A549 (cell line): ENCODE data around the gene OR4C15. TPM values are rescaled to one million over a fixed set of nuclear protein-coding genes. Genes with fewer than 3 reads are reported as not detected.

Experiments
- ATAC-seq, 2 experiments: fragments of 200-7000 bp in 1 of 2; fragments of >200 bp in 1 of 2; cut with Nextera tagmentation in 1 of 2; cut with Tn5 transposase in 1 of 2; 3 replicates each; pipeline versions ENCODE4 v1.8.0 to v1.9.1; 2018 to 2020; ENCODE audit warnings: mild to moderate bottlenecking in 1 of 2, moderate library complexity in 1 of 2
- CTCF ChIA-PET: fragments of 300-600 bp; sonication (Branson Sonifier 250); formaldehyde crosslinking; extraction: SDS; loops from one replicate; lab custom pipeline; 2021; ENCODE audit warnings: antibody characterized with exemption, inconsistent platforms; lab: Yijun Ruan, JAX
- POLR2A ChIA-PET: fragments of 350-600 bp; formaldehyde crosslinking; extraction: SDS; loops from one replicate; lab custom pipeline; 2021; ENCODE audit warnings: antibody characterized with exemption, inconsistent platforms; lab: Yijun Ruan, JAX
- DNase-seq, 2 experiments: peaks; one replicate each; pipeline versions ENCODE4 v3.0.0 to v3.0.0-alpha.2; 2011 to 2016; ENCODE audit warnings: low read depth in 1 of 2, low spot score in 1 of 2
- FAIRE-seq: peaks from 2 replicates; lab custom pipeline; 2011; peaks lifted over from hg19 to GRCh38; lab: Jason Lieb, UNC
- H3K27ac ChIP-seq, 2 experiments: fragments of >200 bp; sonication (Bioruptor Twin); formaldehyde crosslinking; 3 replicates each; pipeline ENCODE4 v1.5.1; 2016 to 2017
- H3K4me1 ChIP-seq: fragments of >200 bp; sonication (Bioruptor Twin); formaldehyde crosslinking; 3 replicates; pipeline ENCODE4 v1.6.1; 2016
- H3K4me2 ChIP-seq: fragments of >200 bp; sonication (Bioruptor Twin); formaldehyde crosslinking; 3 replicates; pipeline ENCODE4 v1.6.1; 2016
- H3K4me3 ChIP-seq: fragments of >200 bp; sonication (Bioruptor Twin); formaldehyde crosslinking; 3 replicates; pipeline ENCODE4 v1.5.1; 2016
- H3K9me3 ChIP-seq: fragments of >200 bp; sonication (Bioruptor Twin); formaldehyde crosslinking; 3 replicates; pipeline ENCODE4 v1.6.1; 2016
- FOSB ChIP-seq: fragments of 250-450 bp; sonication (Bioruptor Pico); IDR thresholded peaks from 2 replicates; pipeline ENCODE4 v1.5.0; 2020; ENCODE audit warnings: mild to moderate bottlenecking, moderate library complexity
- WGBS: methylation state at CpG from one replicate; pipeline ENCODE4 v1.1.6; 2017; ENCODE audit errors: missing lambda C conversion rate; 5-methylcytosine and 5-hydroxymethylcytosine counted together
- polyA plus RNA-seq, 4 experiments: library from polyadenylated mRNA; depleted of rRNA in 3 of 4; stranded (reverse); fragments of >200 nt; fragmentation: RNase III in 1 of 4; extraction: RNeasy Plus Mini Kit Qiagen cat#74134 plus additional on column Dnase treatment in 1 of 4; gene quantifications; 2 replicates in 3 of 4; 3 replicates in 1 of 4; pipeline ENCODE4 v1.2.3, GENCODE V29; 2011 to 2017
- TF ChIP-seq, protein P1 (sequence below): IDR thresholded peaks from 2 replicates; pipeline ENCODE4 v1.6.1; 2012; ENCODE audit warnings: low read depth, borderline replicate concordance

OR4C15 gene
- polyA plus RNA-seq, 2 of the 4 experiments (the other 2 are of a cell fraction) = not detected

DNA sequence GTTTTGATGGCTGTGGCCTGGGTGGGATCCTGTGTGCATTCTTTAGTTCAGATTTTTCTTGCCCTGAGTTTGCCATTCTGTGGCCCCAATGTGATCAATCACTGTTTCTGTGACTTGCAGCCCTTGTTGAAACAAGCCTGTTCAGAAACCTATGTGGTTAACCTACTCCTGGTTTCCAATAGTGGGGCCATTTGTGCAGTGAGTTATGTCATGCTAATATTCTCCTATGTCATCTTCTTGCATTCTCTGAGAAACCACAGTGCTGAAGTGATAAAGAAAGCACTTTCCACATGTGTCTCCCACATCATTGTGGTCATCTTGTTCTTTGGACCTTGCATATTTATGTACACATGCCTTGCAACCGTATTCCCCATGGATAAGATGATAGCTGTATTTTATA is 18.3 kb downstream of the OR4C15 start:
- H3K9me3 ChIP-seq = no peaks in the 10 kb centered on the region
- no peak overlapping the region for H3K27ac ChIP-seq
- no peak for TF ChIP-seq FOSB (CRISPR knock-in tag)
- TF ChIP-seq, protein P1, sequence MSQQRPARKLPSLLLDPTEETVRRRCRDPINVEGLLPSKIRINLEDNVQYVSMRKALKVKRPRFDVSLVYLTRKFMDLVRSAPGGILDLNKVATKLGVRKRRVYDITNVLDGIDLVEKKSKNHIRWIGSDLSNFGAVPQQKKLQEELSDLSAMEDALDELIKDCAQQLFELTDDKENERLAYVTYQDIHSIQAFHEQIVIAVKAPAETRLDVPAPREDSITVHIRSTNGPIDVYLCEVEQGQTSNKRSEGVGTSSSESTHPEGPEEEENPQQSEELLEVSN = no peak
- no peaks in the 10 kb centered on the region for H3K4me1 ChIP-seq
- no peak overlapping the region for H3K4me3 ChIP-seq
- H3K4me2 ChIP-seq = no peak overlapping the region
- 0% methylated on average over 1 of the region's 1 CpG for WGBS
- FAIRE-seq (no peak), ATAC-seq (no peak), DNase-seq (no peak)
- ChIA-PET POLR2A (no interaction called here), CTCF (no interaction called here)

Other genes starting within 250 kb of the OR4C15 start
- not detected in 2 replicates for gene OR4A16, start 211.3 kb upstream of the OR4C15 start, polyA plus RNA-seq (2011; rRNA removed)
- not detected in 3 replicates for gene OR4A16, start 211.3 kb upstream of the OR4C15 start, polyA plus RNA-seq (2017; fragmentation: RNase III; extraction: RNeasy Plus Mini Kit Qiagen cat#74134 plus additional on column Dnase treatment)
- not detected in 2 replicates for gene OR4A15, start 186.5 kb upstream of the OR4C15 start, polyA plus RNA-seq (2011; rRNA removed)
- not detected in 3 replicates for gene OR4A15, start 186.5 kb upstream of the OR4C15 start, polyA plus RNA-seq (2017; fragmentation: RNase III; extraction: RNeasy Plus Mini Kit Qiagen cat#74134 plus additional on column Dnase treatment)
- not detected in 2 replicates for gene OR4C16, start 17.7 kb downstream of the OR4C15 start, polyA plus RNA-seq (2011; rRNA removed)
- not detected in 3 replicates for gene OR4C16, start 17.7 kb downstream of the OR4C15 start, polyA plus RNA-seq (2017; fragmentation: RNase III; extraction: RNeasy Plus Mini Kit Qiagen cat#74134 plus additional on column Dnase treatment)
- gene OR4C11, start 53.2 kb downstream of the OR4C15 start, polyA plus RNA-seq (2011; rRNA removed) = not detected in 2 replicates
- not detected in 3 replicates for gene OR4C11, start 53.2 kb downstream of the OR4C15 start, polyA plus RNA-seq (2017; fragmentation: RNase III; extraction: RNeasy Plus Mini Kit Qiagen cat#74134 plus additional on column Dnase treatment)
- not detected in 2 replicates for gene OR4P4, start 80.6 kb downstream of the OR4C15 start, polyA plus RNA-seq (2011; rRNA removed)
- not detected in 3 replicates for gene OR4P4, start 80.6 kb downstream of the OR4C15 start, polyA plus RNA-seq (2017; fragmentation: RNase III; extraction: RNeasy Plus Mini Kit Qiagen cat#74134 plus additional on column Dnase treatment)
- not detected in 2 replicates for gene OR4S2, start 93.9 kb downstream of the OR4C15 start, polyA plus RNA-seq (2011; rRNA removed)
- not detected in 3 replicates for gene OR4S2, start 93.9 kb downstream of the OR4C15 start, polyA plus RNA-seq (2017; fragmentation: RNase III; extraction: RNeasy Plus Mini Kit Qiagen cat#74134 plus additional on column Dnase treatment)
- not detected in 2 replicates for gene OR4C6, start 107.7 kb downstream of the OR4C15 start, polyA plus RNA-seq (2011; rRNA removed)
- gene OR4C6, start 107.7 kb downstream of the OR4C15 start, polyA plus RNA-seq (2017; fragmentation: RNase III; extraction: RNeasy Plus Mini Kit Qiagen cat#74134 plus additional on column Dnase treatment) = not detected in 3 replicates
- not detected in 2 replicates for gene OR5D13, start 219.0 kb downstream of the OR4C15 start, polyA plus RNA-seq (2011; rRNA removed)
- gene OR5D13, start 219.0 kb downstream of the OR4C15 start, polyA plus RNA-seq (2017; fragmentation: RNase III; extraction: RNeasy Plus Mini Kit Qiagen cat#74134 plus additional on column Dnase treatment) = not detected in 3 replicates
- gene OR5D14, start 241.1 kb downstream of the OR4C15 start, polyA plus RNA-seq (2011; rRNA removed) = not detected in 2 replicates
- gene OR5D14, start 241.1 kb downstream of the OR4C15 start, polyA plus RNA-seq (2017; fragmentation: RNase III; extraction: RNeasy Plus Mini Kit Qiagen cat#74134 plus additional on column Dnase treatment) = not detected in 3 replicates